ENCODE data around the gene OR52E5.

GRCh38 chr11:5891216-5891800, 1.7 kb upstream of the OR52E5 start:
- TF ChIP-seq POLR2A (IDR thresholded peaks at IDR 0.05): no peak
- peak in 6 of 7 experiments; percentile 18 to 33 (median 24) for TF ChIP-seq CTCF (IDR thresholded peaks at IDR 0.05)

Measured in body of pancreas (tissue), 4 donors.